Activated CD4-positive, alpha-beta T cell treated with anti-CD3 and anti-CD28 coated beads for 36 hours (primary cell): Measurements from ENCODE around the gene AAMP. TPM values are rescaled to one million over a fixed set of nuclear protein-coding genes. Genes with fewer than 3 reads are reported as not detected.

Source experiments
- ATAC-seq: fragments of 200-7000 bp; cut with Tn5 transposase; one replicate; pipeline ENCODE4 v1.10.0; 2021; ENCODE audit warnings: mild to moderate bottlenecking, moderate library complexity
- CTCF ChIA-PET: fragments of 350-600 bp; sonication (Branson Sonifier 250); formaldehyde crosslinking; loops from one replicate; lab custom pipeline; 2021; ENCODE audit warnings: antibody characterized with exemption; lab: Charles Lee
- POLR2A ChIA-PET: fragments of 350-600 bp; sonication (Branson Sonifier 250); formaldehyde crosslinking; loops from one replicate; lab custom pipeline; 2021; ENCODE audit warnings: antibody characterized with exemption, inconsistent platforms; lab: Charles Lee
- DNase-seq: peaks from one replicate; pipeline ENCODE4 v3.0.0-alpha.2; 2020
- H3K27ac Mint-ChIP-seq: one replicate; pipeline ENCODE4 v1.8.0; 2021; ENCODE audit warnings: mixed read lengths
- H3K27me3 Mint-ChIP-seq: one replicate; pipeline ENCODE4 v1.8.0; 2021; ENCODE audit warnings: mixed read lengths
- H3K36me3 Mint-ChIP-seq: one replicate; pipeline ENCODE4 v1.8.0; 2021; ENCODE audit warnings: low read depth, mixed read lengths
- H3K4me1 Mint-ChIP-seq: one replicate; pipeline ENCODE4 v1.8.0; 2021; ENCODE audit warnings: mixed read lengths
- H3K4me3 Mint-ChIP-seq: one replicate; pipeline ENCODE4 v1.8.0; 2021; ENCODE audit warnings: mild to moderate bottlenecking, moderate library complexity, mixed read lengths
- H3K9me3 Mint-ChIP-seq: one replicate; pipeline ENCODE4 v1.8.0; 2021; ENCODE audit warnings: low read depth, mixed read lengths
- intact Hi-C, 2 experiments: fragments of 100-400 bp; cut with DNase I in 1 of 2; cut with micrococcal nuclease in 1 of 2; formaldehyde crosslinking; loops; one replicate each; pipeline versions ENCODE4 v1.14.2 to v1.15.1; 2022 to 2024; cut with DNase I, micrococcal nuclease
- total RNA-seq, 2 experiments: library from RNA; stranded (reverse); gene quantifications; one replicate each; pipeline ENCODE4 v1.2.3, GENCODE V29; 2021

Gene AAMP
- total RNA-seq, 2 experiments from 2014 or later, result 49.7 to 72.2 TPM

DNA sequence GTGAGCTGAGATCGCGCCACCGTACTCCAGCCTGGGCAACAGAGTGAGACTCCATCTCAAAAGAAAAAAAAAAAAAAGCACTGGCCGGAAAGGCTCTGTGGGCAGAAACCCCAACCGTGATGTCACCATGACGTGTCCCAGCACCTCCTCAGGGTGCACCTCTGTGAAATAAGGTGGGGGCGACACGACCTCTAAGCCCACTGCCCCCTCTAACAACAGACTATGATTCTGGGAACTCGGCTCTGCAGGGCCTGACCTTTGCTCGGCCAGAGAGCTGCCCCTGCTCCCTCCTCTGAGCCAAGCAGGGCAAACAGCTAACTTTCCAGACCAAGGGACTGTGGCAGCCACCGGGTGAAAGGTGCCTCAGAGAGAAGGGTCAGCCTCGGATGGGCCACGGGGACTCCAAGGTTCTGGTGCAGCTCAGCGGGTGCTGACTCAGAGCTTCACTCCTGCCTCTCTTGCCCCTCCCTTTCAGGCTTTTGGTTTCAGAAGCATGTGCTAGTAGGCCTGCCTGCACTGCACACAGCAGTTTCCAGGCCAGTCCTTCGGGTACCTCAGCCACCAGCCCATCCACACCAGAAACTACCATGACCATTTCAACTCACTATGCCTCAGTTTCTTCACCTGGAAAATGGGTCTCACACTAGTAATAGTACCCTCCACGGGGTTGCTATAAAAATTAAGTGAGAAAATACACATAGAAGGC, 14.3 kb upstream of the AAMP start:
- Mint-ChIP-seq H3K4me3 (peak overlapping the region; percentile 80), H3K27me3 (no peaks in the 10 kb centered on the region), H3K9me3 (no peaks in the 10 kb centered on the region), H3K4me1 (peaks cover 67% of the 10 kb centered on the region), H3K36me3 (peaks cover 23% of the 10 kb centered on the region), H3K27ac (peak overlapping the region; percentile 99)
- intact Hi-C loops, result no loop called here
- ChIA-PET CTCF (interaction anchor here (0.6 to 13.7 kb wide), 3 partner anchors 11 to 1788 kb away, joined by 3 to 205 read pairs (median 4); partner anchors contain the start of genes AAMP and PNKD), POLR2A (interaction anchor here (0.6 to 1.1 kb wide), 3 partner anchors 12 to 1779 kb away, joined by 3 read pairs; no protein-coding TSS in a partner anchor)
- ATAC-seq (peak; percentile 56), DNase-seq (peak; percentile 81)

DNA sequence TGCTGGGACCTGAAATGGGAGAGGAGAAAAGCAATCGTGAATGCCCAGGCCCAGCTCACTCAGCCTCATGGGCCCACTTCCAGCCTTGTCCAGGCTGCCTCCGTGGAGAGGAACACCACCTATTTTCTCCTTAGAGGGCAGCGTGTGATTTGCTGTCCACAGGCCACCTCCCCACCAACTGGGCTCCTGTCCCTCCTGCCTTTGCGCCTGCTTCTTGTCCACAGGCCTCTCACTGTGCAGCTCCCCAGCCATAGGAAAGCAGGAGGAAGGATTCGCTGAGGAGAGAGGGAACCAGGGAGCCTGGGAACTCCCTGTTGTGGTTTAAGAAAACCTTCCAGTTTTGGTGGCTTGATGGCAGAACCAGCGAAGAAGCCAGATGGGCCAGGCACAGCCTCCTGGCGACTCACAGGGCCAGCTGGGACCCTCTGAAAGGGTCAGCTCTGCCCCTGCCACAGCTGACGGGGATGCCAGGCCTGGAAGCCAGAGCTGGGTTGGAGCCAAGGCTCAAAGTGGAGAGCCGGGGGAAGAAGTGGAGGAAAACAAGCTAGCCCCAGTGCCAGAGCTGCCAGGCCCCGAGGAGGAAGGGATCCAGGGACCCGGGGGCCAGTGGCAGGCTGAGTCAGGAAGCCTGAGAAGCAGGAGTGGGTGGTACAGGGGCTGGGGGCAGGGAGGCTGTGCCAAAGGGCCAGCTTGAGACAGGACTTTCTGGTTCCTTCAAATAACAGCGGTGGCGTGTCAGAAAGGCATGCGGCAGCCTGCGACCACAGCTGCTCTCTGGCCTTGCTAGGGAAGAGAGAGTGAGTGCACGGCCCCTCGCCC, 12.4 kb upstream of the AAMP start:
- no peak for DNase-seq
- ChIA-PET CTCF (interaction anchor here (0.6 to 13.7 kb wide), 4 partner anchors 9 to 112 kb away, joined by 3 to 205 read pairs (median 6); partner anchors contain the start of genes AAMP, PNKD and TMBIM1), POLR2A (no interaction called here)
- Mint-ChIP-seq H3K27ac (peak overlapping the region; percentile 65), H3K27me3 (no peaks in the 10 kb centered on the region), H3K4me3 (no peak overlapping the region), H3K4me1 (peaks cover 51% of the 10 kb centered on the region), H3K36me3 (peaks cover 28% of the 10 kb centered on the region), H3K9me3 (no peaks in the 10 kb centered on the region)
- intact Hi-C loops, result no loop called here
- ATAC-seq, result no peak

- ChIA-PET CTCF (interaction anchor here (0.8 to 13.7 kb wide), 3 partner anchors 8 to 113 kb away, joined by 3 to 205 read pairs (median 10); partner anchors contain the start of genes AAMP, PNKD and TMBIM1), POLR2A (no interaction called here)
- DNase-seq (no peak), ATAC-seq (no peak)
- Mint-ChIP-seq H3K9me3 (no peaks in the 10 kb centered on the region), H3K27me3 (no peaks in the 10 kb centered on the region), H3K36me3 (peaks cover 37% of the 10 kb centered on the region), H3K27ac (peak overlapping the region; percentile 69), H3K4me1 (peaks cover 42% of the 10 kb centered on the region), H3K4me3 (no peak overlapping the region)
- intact Hi-C loops, result no loop called here
These were observed 11.5 kb upstream of the AAMP start for GRCh38 chr2:218281449-218281848.

DNA sequence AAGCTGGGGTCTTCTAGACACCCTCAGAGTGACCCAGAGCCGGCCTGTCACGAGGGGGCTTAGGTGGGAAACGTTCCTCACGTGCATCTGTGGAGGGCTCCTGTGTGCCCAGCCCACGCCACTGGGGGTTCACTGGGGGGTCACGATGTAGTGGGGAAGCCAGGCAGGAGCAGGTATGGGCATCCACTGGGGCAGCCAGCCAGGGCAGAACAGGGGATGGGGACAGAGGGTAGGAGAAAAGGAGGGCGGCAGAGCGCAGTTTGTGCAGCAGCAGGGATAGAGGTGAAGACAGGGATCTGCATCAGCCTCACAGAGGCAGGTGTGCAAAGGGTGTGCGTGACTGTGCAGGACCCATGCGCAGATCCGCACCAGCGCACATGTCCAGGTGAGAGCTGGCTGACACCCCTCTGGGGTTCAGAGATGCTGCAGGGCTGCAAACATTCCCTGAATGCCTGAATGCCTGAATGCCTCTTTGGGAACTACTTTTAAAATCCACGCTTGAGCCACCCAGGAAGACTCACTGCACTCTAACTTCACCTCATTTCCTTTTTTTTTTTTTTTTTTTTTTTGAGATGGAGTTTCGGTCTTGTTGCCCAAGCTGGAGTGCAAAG, 10.4 kb upstream of the AAMP start:
- no peak for DNase-seq
- CTCF ChIA-PET, result interaction anchor here (0.7 to 13.7 kb wide), 2 partner anchors 7 to 116 kb away, joined by 3 to 205 read pairs; partner anchors contain the start of genes AAMP and PNKD
- H3K27ac Mint-ChIP-seq, result no peak overlapping the region

GRCh38 chr2:218278531-218279360, 8.8 kb upstream of the AAMP start:
- H3K9me3 Mint-ChIP-seq, result no peaks in the 10 kb centered on the region
- H3K27ac Mint-ChIP-seq, result peak overlapping the region; percentile 19
- peaks cover 15% of the 10 kb centered on the region for H3K4me1 Mint-ChIP-seq
- DNase-seq (no peak), ATAC-seq (no peak)
- H3K4me3 Mint-ChIP-seq, result no peak overlapping the region
- no peaks in the 10 kb centered on the region for H3K27me3 Mint-ChIP-seq
- intact Hi-C loops, result no loop called here
- ChIA-PET POLR2A (no interaction called here), CTCF (interaction anchor here (0.6 kb wide), 1 partner anchor 106 kb away, joined by 3 read pairs; no protein-coding TSS in a partner anchor)
- peaks cover 48% of the 10 kb centered on the region for H3K36me3 Mint-ChIP-seq

More for the DNA sequence above, 10.4 kb upstream of the AAMP start:
- no peaks in the 10 kb centered on the region for H3K27me3 Mint-ChIP-seq
- peaks cover 38% of the 10 kb centered on the region for H3K36me3 Mint-ChIP-seq
- peaks cover 31% of the 10 kb centered on the region for H3K4me1 Mint-ChIP-seq
- intact Hi-C loops, result no loop called here
- H3K4me3 Mint-ChIP-seq, result no peak overlapping the region
- H3K9me3 Mint-ChIP-seq, result no peaks in the 10 kb centered on the region
- ATAC-seq, result no peak
- POLR2A ChIA-PET, result no interaction called here

GRCh38 chr2:218277921-218278320, 8.0 kb upstream of the AAMP start:
- Mint-ChIP-seq H3K9me3 (no peaks in the 10 kb centered on the region), H3K4me3 (no peak overlapping the region), H3K27ac (no peak overlapping the region), H3K27me3 (no peaks in the 10 kb centered on the region), H3K36me3 (peaks cover 50% of the 10 kb centered on the region), H3K4me1 (peaks cover 9% of the 10 kb centered on the region)
- POLR2A ChIA-PET, result no interaction called here
- CTCF ChIA-PET, result no interaction called here
- DNase-seq, result no peak
- intact Hi-C loops, result no loop called here
- no peak for ATAC-seq

DNA sequence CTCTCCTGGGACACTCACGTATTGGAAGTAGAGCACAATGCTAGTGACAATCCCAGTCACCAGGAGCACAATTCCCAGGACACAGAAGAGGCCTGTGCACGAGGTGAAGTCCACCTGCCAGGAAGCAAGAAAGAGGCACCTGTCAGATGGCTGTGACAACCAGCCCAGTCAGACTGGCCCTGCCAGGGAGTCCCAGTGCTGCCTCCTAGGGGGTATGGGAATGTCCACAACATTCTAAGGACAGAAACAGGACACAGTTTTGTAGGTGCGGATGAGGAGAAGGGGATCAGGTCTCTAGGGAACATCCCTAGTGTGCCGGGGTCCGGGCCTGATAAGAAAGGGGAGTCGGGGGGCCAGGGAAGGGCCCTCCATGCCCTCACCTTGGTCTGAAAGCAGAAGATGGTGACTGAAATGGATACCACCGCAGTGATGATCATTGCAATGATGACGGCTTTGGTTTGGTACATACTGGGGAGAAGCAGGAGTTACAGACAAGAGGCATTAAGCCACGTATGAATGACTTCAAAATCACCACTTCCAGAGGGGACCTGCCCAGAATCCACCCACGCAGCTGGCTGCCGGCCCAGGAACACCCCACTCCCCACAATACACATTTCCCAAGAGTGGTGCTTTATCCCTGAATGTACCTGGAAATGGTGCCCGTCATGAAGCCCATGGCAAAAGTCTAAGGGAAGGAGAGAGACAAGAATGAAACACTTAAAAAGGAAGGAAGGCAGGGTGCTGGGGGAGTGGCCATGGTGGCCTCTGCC, 7.2 kb upstream of the AAMP start:
- no peak for ATAC-seq
- intact Hi-C loops, result no loop called here
- peaks cover 10% of the 10 kb centered on the region for H3K4me1 Mint-ChIP-seq
- DNase-seq, result no peak
- CTCF ChIA-PET, result interaction anchor here (0.6 to 7.4 kb wide), 2 partner anchors 10 to 57 kb away, joined by 4 to 205 read pairs; partner anchors contain the start of gene TMBIM1
- H3K27me3 Mint-ChIP-seq, result no peaks in the 10 kb centered on the region
- H3K4me3 Mint-ChIP-seq, result no peak overlapping the region
- POLR2A ChIA-PET, result no interaction called here
- peak overlapping the region; percentile 37 for H3K27ac Mint-ChIP-seq
- H3K9me3 Mint-ChIP-seq, result no peaks in the 10 kb centered on the region
- peaks cover 50% of the 10 kb centered on the region for H3K36me3 Mint-ChIP-seq

DNA sequence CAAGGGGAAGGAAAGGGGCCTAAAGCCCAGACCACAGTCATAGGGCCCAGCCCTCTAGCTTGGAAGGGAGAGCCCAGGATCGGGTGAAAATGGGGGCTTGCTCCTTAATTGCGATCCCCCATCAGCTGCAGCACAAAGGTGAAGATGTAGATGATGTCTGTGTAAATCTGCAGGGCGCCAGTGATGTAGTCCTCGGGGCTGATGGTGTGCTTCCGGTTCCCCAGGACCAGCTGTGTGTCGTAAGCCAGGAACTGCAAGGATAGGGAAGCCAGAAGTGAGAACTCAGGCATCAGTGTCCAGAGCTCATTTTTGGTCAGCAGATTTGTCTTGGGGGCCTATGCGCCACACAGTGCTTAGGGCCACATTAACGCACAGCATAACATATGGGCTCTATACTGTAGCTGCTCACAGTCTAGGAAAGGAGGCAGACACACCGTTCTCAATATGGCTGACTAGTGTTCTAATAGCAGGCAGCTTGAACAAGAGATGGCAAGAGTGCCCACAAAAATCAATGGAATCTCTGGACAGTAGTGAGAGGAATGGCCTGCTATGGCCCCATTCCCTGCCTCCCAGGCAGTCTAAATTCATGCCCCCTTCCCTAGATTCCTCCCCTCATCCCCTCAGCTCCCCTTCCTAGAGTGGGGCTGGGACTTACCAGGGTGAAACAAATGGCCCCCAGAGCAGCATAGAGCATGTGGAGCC, 5.6 kb upstream of the AAMP start:
- Mint-ChIP-seq H3K27ac (no peak overlapping the region), H3K27me3 (no peaks in the 10 kb centered on the region), H3K36me3 (peaks cover 49% of the 10 kb centered on the region), H3K9me3 (no peaks in the 10 kb centered on the region), H3K4me3 (no peak overlapping the region), H3K4me1 (peaks cover 20% of the 10 kb centered on the region)
- CTCF ChIA-PET, result interaction anchor here (0.8 to 7.4 kb wide), 9 partner anchors 12 to 118 kb away, joined by 3 to 205 read pairs (median 4); partner anchors contain the start of genes CATIP and TMBIM1
- intact Hi-C loops, result no loop called here
- POLR2A ChIA-PET, result interaction anchor here (0.6 to 1.4 kb wide), 4 partner anchors 10 to 236 kb away, joined by 3 to 4 read pairs (median 3); no protein-coding TSS in a partner anchor
- no peak for DNase-seq
- no peak for ATAC-seq

- DNase-seq (no peak), ATAC-seq (no peak)
- intact Hi-C loops, result loop anchor here (5.0 kb wide), 2 partner anchors 1113 to 1862 kb away; partner anchors contain the start of genes DNPEP (in 1 of the 2) and SMARCAL1 (in 1 of the 2)
- no peaks in the 10 kb centered on the region for H3K27me3 Mint-ChIP-seq
- peaks cover 20% of the 10 kb centered on the region for H3K4me1 Mint-ChIP-seq
- CTCF ChIA-PET, result interaction anchor here (0.8 to 7.4 kb wide), 7 partner anchors 13 to 119 kb away, joined by 3 to 205 read pairs (median 4); partner anchors contain the start of genes CATIP and TMBIM1
- peaks cover 41% of the 10 kb centered on the region for H3K36me3 Mint-ChIP-seq
- H3K4me3 Mint-ChIP-seq, result no peak overlapping the region
- POLR2A ChIA-PET, result interaction anchor here (1.1 to 1.3 kb wide), 2 partner anchors 11 to 12 kb away, joined by 3 to 4 read pairs; no protein-coding TSS in a partner anchor
- no peak overlapping the region for H3K27ac Mint-ChIP-seq
- H3K9me3 Mint-ChIP-seq, result no peaks in the 10 kb centered on the region
These were observed 4.6 kb upstream of the AAMP start for GRCh38 chr2:218274586-218274985.
